ENCODE results near the gene MTHFSD.

MTHFSD gene

GRCh38 chr16:86581458-86581857, 26.4 kb upstream of the MTHFSD start:
- DNase-seq = no peak

DNA sequence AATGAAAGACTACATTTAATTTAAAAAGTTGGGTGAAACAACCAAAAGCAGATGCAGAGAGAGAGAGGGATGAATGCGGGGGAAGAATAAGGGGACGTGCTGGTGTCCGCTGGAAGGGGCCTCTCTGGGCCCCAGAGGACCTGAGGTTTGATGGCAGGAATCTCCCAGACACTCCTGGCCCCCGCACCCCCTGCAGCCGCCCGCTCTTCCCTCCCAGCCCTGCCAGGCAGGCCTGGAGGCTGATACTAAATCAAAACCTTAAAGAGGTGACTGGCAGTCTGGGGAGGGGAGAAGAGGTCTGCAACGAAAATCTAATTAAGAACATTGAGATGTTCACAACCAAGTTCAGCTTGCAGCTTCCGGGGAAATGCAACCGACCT, 25.7 kb upstream of the MTHFSD start:
- no peak for DNase-seq

DNA sequence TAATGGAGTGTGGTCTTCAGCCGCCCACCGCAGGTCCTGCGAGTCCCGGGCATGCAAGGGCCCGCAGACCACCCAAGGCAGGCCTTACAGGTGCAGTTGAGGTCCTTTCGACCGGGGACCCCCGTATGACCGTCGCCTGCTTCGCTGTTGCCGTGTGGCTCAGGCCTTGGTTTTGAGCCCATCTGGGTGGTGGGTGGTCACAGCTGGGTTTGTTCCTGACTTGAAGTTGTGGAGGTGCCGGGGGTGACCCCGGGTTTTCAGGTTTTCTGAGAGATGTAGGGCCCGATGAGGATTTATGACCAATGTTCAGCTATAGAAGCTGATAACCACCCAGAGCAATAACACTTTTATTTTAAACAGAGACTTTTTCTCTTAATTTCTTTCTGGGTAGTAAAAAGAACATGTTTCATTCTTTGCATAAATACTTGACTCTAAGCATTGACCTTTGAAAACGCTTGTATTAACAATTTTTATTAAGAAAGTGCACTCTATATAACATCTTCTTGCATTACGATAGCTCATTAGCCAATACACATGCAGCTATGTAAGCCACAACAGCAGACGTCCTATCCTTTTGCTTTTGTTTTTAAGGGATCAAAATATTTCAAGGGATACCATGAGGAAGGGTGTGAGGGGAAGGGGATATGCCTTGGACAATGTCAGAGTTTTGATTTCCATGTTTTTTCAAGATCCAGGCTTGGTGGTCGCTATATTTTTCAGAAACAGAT, 25.2 kb upstream of the MTHFSD start:
- DNase-seq = no peak

DNA sequence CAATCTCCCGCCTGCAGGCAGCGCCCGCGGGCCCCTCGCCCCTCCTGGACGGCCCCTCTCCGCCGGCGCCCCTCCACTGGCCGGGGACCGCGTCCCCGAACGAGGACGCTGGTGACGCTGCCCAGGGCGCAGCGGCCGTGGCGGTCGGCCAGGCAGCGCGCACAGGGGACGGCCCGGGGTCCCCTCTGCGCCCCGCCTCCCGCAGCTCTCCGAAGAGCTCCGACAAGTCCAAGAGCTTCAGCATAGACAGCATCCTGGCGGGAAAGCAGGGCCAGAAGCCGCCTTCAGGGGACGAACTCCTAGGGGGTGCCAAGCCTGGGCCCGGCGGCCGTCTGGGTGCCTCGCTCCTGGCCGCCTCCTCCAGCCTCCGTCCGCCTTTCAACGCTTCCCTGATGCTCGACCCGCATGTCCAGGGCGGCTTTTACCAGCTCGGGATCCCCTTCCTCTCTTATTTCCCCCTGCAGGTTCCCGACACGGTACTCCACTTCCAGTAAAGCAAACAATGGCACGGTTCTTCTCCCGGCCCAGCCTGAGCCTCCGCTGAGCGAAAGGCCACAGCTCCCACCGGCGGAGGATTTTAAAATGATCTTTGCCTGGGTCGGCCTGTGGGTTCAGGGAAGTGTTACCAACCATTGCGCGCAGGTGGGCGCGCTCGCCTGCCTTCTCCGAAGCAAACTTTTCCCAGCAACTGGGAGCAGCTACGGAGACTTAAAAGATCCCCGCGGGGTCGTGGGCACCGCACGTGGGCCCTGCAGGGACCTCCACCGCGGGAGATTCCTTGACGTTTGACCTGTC, 24.4 kb upstream of the MTHFSD start:
- DNase-seq = no peak

- no peak for DNase-seq
These were observed 23.7 kb upstream of the MTHFSD start for GRCh38 chr16:86578611-86579267.

DNA sequence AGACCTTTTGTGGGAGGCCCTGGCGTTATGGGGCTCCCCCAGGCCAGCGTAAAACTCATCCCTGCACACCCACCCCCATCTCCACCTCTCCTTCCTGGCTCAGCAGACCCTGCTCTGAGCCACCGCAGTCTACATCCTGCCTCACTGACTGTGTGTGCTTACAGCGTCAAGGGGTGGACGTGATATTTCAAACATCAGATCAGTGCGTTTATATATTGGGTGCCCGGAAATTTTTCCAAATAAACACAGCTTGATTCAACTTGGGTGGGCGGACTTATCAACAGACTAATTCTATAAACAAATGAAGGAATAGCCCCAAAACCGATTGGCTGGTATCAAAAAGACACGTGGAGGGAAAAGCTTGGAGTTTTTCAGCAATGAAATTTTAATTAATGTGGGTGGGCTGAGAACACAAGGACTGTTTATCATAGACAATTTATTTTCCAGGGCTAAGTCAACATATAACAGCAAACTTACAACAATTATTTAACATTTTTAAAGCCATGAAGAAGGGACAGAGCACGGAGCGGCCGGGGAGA, 23.1 kb upstream of the MTHFSD start, which contains the start of gene FOXL1:
Gene FOXL1, plus strand, starts transcription at position 489 of the 539 bp plus-strand sequence. CDS start 175 bp downstream, outside the sequence.
- no peak for DNase-seq

DNA sequence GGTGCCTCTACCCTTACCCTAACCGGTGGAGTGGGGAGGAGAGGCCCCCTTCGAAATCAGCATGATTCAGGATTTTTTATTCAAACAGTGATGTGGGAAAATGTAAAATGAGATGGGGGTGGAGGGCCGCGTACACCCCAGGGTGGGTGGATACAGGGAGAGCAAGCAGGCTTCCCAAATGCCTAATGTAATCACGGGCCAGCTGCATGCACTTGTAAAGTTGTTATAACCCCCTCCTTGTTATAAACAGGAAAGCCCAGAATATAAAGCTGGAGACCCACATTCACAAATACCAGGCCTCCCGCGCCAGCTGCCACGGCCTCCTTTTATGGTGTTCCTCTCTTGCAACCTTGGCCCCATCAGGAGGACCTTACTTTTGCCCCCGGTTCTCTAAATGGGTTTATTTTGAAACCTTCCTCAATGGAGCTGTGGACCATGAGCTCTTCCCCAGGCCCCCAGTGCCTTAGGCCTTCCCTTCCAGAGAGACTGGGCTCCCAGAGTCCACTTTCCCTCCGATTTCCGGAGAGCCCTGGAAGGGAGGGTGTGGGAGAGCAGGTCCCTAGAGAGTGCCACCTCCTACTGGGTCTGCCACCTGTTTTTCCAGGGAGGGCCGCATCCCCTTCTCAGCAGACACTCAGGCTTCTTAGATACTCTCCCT, 22.4 kb upstream of the MTHFSD start:
- no peak for DNase-seq

- no peak for DNase-seq
These were observed 21.7 kb upstream of the MTHFSD start for GRCh38 chr16:86576591-86577313.

DNA sequence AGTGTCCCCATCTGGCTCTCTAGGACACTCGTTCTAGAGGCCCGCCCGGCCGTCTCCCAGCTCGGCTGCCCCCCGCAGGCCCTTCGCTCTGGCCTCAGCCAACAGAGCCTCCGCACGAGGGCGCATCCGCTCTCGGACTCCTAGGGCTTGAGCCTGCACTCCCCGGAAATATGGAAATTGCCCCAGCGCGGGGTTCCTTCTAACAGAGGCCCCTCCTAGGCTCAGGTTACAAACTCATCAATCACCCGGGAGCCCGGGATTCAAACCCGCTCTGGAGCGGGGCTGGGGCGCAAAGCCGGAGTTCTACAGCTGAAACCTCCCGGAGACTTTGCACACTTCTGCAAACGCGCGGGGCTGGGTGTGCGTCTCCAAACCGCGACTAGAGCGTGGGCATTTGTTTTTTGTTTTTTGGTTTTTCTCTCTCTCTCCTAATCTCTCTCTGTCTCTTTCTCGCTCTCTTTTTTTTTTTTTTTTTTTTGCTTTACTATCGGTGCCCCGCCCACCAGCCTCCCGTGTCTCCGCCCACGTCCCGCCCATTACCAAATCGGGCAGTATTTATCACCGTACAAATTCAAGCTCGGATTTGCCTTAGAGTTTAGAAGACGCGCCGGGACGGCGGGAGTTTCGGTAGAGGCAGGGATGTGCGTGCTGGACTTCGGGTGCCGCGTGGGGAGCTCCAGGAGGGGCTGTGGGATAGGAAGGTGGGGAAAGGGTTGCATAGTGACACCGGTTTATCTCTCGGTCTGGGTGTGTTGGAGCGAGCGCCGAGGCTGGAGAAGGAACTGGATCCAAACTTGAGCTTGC, 20.9 kb upstream of the MTHFSD start:
- no peak for DNase-seq

GRCh38 chr16:86575095-86575685, 20.2 kb upstream of the MTHFSD start:
- DNase-seq = no peak

DNA sequence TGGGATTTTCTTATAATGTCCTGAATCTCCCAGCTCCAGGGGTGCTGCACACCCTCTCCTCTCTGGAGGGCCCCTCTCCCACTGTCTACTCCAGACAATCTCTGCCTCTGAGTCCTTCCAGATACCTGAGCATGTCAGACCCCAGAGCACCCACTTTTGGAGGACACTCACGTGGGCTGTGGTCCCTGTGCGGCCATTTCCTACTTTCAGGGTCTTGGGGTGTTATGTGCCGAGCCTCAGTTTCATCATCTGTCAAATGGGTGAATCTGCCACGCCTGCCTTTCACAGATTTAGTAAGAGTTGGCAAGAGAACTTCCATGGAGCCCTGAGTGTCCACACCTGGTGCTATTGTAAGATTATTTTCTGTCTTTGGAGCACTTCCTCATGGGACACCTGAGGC, 19.6 kb upstream of the MTHFSD start:
- DNase-seq = no peak

DNA sequence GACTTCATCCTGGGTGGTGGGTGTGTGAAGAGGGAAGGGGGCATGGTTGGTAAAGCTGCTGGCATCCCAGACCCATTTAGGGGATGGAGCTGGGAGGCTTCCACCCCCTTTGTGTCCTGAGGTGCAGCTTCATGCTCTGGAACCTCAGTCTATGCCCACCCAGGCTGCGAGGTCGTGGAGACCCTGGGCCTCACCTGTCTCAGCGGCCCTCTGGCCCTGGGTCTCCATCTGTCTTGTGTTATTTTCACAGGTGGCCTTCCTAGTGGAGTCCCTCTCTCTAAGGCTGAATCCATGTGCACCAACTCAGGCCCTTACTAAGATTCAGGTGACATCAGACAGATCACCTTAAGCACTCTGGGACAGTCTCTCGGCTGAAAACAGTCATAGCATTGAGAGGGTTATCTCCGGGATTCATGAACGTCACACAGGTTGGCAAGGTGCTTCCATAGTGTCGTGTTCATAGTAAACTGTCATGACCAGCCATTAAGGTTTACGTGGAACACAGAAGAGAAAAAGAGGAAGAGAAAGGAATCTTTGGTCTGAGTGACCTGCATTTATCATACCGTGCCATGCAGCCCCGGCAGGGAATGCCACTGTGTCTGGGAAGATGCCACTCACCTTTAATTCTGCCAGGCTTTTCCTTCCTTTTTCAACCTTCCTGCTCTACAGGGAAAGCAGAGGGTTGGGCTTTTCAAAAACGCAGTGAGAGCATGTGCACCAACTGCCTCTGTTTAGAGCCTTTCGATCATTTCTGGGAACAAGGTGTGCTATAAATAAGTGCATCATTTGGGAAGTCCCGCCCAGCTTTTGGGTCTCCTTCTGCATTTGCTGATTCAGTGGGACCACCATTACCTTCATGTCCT, 18.8 kb upstream of the MTHFSD start:
- DNase-seq = no peak

GRCh38 chr16:86573215-86573614, 18.2 kb upstream of the MTHFSD start:
- no peak for DNase-seq

GRCh38 chr16:86572606-86573005, 17.6 kb upstream of the MTHFSD start:
- DNase-seq = no peak

GRCh38 chr16:86572041-86572521, 17.0 kb upstream of the MTHFSD start:
- DNase-seq = no peak

DNA sequence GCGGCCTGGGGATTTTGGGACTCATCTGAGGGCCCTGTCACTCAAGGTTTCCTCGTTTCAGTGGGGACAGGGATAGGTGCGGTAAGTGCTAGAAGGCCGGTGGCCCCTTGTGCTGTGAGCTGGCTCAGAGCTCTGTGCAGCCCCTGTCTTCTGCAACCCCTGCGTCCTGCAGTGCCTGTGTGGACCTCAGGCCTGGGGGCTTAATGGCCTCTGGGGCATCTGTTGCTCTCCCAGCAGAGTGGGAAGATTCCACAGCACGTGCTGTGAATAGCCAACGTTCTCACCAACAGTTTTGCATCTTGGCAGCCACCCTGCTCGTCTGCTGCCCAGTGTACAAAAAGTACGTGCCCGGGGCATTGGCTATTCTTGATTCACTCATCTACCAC, 16.5 kb upstream of the MTHFSD start:
- DNase-seq = no peak

DNA sequence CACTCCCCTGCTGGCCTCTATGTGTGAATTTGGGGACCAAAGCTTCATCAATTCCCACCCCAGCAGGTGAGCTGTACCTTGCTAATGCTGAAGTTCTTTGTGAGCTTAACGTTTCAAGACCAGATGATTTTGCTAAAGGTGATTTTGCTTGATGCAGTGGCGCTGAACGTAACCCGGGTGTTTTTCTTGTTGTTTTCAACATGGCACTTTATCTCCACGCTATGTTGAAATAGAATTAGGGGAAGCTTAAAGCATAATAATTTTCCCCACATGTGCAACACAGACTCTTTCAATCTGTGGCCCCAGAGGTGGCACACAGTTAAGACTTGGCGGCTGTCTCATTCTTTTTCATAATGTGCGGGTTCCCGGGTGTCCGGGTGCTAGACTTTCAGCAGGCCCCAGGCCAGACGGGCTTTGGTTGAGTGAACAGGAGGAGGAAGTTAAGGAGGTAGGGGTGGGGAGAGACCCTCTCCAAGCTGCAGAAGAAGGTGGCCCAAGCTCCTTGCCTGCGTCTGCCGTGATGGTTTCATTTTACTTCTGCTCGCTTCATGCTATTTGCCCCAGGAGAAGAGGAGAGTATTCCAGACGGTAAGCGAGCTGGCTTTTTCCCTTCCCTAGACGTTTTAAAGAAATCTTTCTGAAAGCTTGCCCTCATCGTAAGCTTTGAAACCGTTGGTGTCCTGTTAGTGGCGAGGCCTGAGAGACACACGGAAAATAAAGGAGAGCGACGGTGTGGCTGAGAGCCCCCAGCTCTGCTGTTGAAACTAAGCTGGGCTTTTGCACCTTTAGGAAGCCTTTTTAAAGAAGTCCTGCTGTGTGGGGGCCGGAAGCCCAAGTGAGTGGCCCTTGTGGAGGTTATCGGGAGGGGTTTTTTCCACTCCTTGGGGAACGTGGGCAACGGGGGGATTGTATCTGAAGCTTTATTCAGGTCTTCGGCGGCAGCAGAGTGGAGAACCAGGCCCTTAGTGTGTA, 15.8 kb upstream of the MTHFSD start:
- no peak for DNase-seq

DNA sequence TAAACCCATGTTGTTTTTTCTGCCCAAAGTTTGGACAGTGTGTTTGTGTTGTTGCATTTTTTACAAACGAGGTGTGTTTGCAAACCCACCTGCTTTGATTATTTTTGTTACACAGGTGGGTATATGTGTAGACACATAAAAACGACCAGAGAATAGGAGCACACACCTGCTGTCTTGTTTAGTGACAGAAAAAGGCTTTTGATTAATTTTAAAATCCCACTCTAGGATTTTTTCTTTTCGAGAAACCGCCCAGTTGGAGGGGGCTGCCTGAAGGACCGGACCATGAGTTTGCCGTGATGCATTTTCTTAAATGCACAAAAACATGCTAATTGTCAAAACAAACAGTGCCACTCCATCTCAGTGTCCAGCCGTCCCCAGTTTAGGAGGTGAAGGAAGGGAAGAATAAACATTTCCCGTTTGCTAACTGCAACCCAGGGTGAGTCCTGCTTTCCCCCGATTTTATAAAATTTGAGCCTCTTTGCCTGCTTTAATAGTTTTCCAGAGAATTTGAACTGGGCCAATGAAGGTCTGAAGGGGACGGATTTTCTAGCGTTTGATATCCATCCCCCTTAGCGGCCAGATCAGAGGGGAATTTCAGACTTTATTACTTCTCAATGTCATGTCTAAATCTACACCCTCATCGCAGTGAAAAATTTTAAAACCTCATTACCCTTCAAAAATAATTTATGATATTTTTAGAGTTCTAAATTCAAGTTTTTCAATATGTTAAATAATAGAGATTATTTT, 14.8 kb upstream of the MTHFSD start:
- no peak for DNase-seq
